A673 (cell line): ENCODE data around the gene TMEM8B. TPM values are rescaled to one million over a fixed set of nuclear protein-coding genes. Genes with fewer than 3 reads are reported as not detected.

ENCODE experiments used
- BruUV-seq: library from RNA; stranded (reverse); fragments of 400-500 nt; replicated peaks from 2 replicates; lab custom pipeline; 2021; lab: Mats Ljungman, UMichigan
- CTCF ChIA-PET: fragments of 300-600 bp; sonication (Branson Sonifier 250); formaldehyde crosslinking; loops from one replicate; lab custom pipeline; 2022; ENCODE audit warnings: antibody characterized with exemption; lab: Charles Lee
- POLR2A ChIA-PET: fragments of 300-600 bp; sonication (Branson Sonifier 250); formaldehyde crosslinking; loops from one replicate; lab custom pipeline; 2022; ENCODE audit warnings: antibody characterized with exemption; ENCODE audit not compliant: low non-redundant PET; lab: Charles Lee
- DNase-seq: peaks from one replicate; pipeline ENCODE4 v3.0.0-alpha.2; 2015; ENCODE audit warnings: low spot score
- H3K27ac ChIP-seq: fragments of 200-600 bp; sonication (generic); 2 replicates; pipeline ENCODE4 v1.5.1; 2016; ENCODE audit warnings: mixed run types, low read depth, mild to moderate bottlenecking, mixed read lengths, antibody characterized with exemption, low read length; ENCODE audit not compliant: poor library complexity, severe bottlenecking
- H3K27me3 ChIP-seq: fragments of 200-600 bp; sonication (generic); replicated peaks from 2 replicates; pipeline ENCODE4 v1.6.1; 2017; ENCODE audit warnings: mixed run types, low read depth, mild to moderate bottlenecking, mixed read lengths, antibody characterized with exemption, low read length; ENCODE audit not compliant: insufficient read depth, poor library complexity
- H3K36me3 ChIP-seq: fragments of 200-600 bp; sonication (generic); 2 replicates; pipeline ENCODE4 v1.6.1; 2016; ENCODE audit warnings: mixed run types, mild to moderate bottlenecking, mixed read lengths, antibody characterized with exemption, low read length; ENCODE audit not compliant: insufficient read depth, poor library complexity, severe bottlenecking
- H3K4me1 ChIP-seq: fragments of 200-600 bp; sonication (generic); 2 replicates; pipeline ENCODE4 v1.6.1; 2017; ENCODE audit warnings: mixed run types, mild to moderate bottlenecking, mixed read lengths, antibody characterized with exemption, low read length; ENCODE audit not compliant: insufficient read depth, poor library complexity, severe bottlenecking
- H3K4me3 ChIP-seq: fragments of 200-600 bp; sonication (generic); 2 replicates; pipeline ENCODE4 v1.5.1; 2016; ENCODE audit warnings: low read depth, mixed run types, mild to moderate bottlenecking, mixed read lengths, low read length; ENCODE audit not compliant: poor library complexity, severe bottlenecking
- H3K9me3 ChIP-seq: fragments of 200-600 bp; sonication (generic); 2 replicates; pipeline ENCODE4 v1.6.1; 2016; ENCODE audit warnings: mixed run types, low read depth, mild to moderate bottlenecking, mixed read lengths, antibody characterized with exemption, low read length; ENCODE audit not compliant: poor library complexity, severe bottlenecking
- CTCF ChIP-seq: fragments of 300-800, 200-600 bp; sonication (generic); conservative IDR thresholded peaks from 2 replicates; pipeline ENCODE4 v1.5.1; 2017; ENCODE audit warnings: low read depth, mild to moderate bottlenecking, antibody characterized with exemption, low read length, moderate library complexity, mixed read lengths
- EZH2 ChIP-seq: fragments of 200-600 bp; sonication (generic); IDR thresholded peaks from 2 replicates; pipeline ENCODE4 v1.6.1; 2017; ENCODE audit warnings: borderline replicate concordance, low read depth, mild to moderate bottlenecking, mixed read lengths, antibody characterized with exemption, low read length; ENCODE audit not compliant: poor library complexity, severe bottlenecking
- intact Hi-C: fragments of 100-400 bp; cut with micrococcal nuclease; formaldehyde crosslinking; loops from one replicate; pipeline ENCODE4 v1.10.0; 2022; ENCODE audit not compliant: unreplicated experiment
- total RNA-seq: library from RNA; stranded (reverse); gene quantifications from 2 replicates; pipeline ENCODE4 v1.2.3, GENCODE V29; 2021

The TMEM8B gene
- total RNA-seq, 1 experiment from 2014 or later, result 6.9 TPM

- Histone ChIP-seq H3K4me3 (no peak overlapping the region), H3K4me1 (no peaks in the 10 kb centered on the region), H3K9me3 (no peaks in the 10 kb centered on the region), H3K27ac (no peak overlapping the region), H3K36me3 (no peaks in the 10 kb centered on the region), H3K27me3 (no peaks in the 10 kb centered on the region)
- intact Hi-C loops, result loop anchor here (5.0 to 10.0 kb wide), 2 partner anchors 36 to 231 kb away; no protein-coding TSS in a partner anchor
- ChIA-PET POLR2A (no interaction called here), CTCF (no interaction called here)
- DNase-seq, result no peak
- no TSS peak for BruUV-seq
- TF ChIP-seq CTCF (no peak), EZH2 (no peak)
Measured at GRCh38 chr9:35793461-35793860, 35.6 kb upstream of the TMEM8B start.

GRCh38 chr9:35795695-35796094 lies 33.3 kb upstream of the TMEM8B start:
- intact Hi-C loops, result loop anchor here (10.0 kb wide), 1 partner anchor 229 kb away; no protein-coding TSS in a partner anchor
- BruUV-seq, result no TSS peak
- POLR2A ChIA-PET, result no interaction called here
- Histone ChIP-seq H3K36me3 (no peaks in the 10 kb centered on the region), H3K27me3 (no peaks in the 10 kb centered on the region), H3K27ac (no peak overlapping the region), H3K4me3 (no peak overlapping the region), H3K9me3 (no peaks in the 10 kb centered on the region), H3K4me1 (no peaks in the 10 kb centered on the region)
- TF ChIP-seq EZH2, result no peak
- no peak for DNase-seq
- CTCF ChIA-PET, result no interaction called here

GRCh38 chr9:35797311-35798109 lies 31.5 kb upstream of the TMEM8B start:
- Histone ChIP-seq H3K36me3 (peaks cover 4% of the 10 kb centered on the region), H3K27ac (no peak overlapping the region), H3K4me3 (no peak overlapping the region), H3K9me3 (no peaks in the 10 kb centered on the region), H3K4me1 (no peaks in the 10 kb centered on the region), H3K27me3 (no peaks in the 10 kb centered on the region)
- CTCF ChIA-PET, result no interaction called here
- BruUV-seq, result no TSS peak
- intact Hi-C loops, result loop anchor here (10.0 kb wide), 1 partner anchor 227 kb away; no protein-coding TSS in a partner anchor
- TF ChIP-seq CTCF (no peak), EZH2 (no peak)
- POLR2A ChIA-PET, result no interaction called here
- no peak for DNase-seq
